Esophagus muscularis mucosa (tissue), 4 donors: ENCODE results near the gene DIO2. TPM values are rescaled to one million over a fixed set of nuclear protein-coding genes. Genes with fewer than 3 reads are reported as not detected.

Experiments used
- DNase-seq: peaks from one replicate; pipeline ENCODE4 v3.0.0-alpha.2; 2017; ENCODE audit errors: extremely low spot score
- H3K27ac ChIP-seq, 4 donors: fragments of 200-600 bp; sonication (generic); replicated peaks in 1 of 4; 1 replicate in 3 of 4; 2 replicates in 1 of 4; pipeline ENCODE4 v1.5.1; 2016 to 2019; ENCODE audit warnings: mild to moderate bottlenecking in 1 of 4
- H3K27me3 ChIP-seq, 4 donors: fragments of 200-600 bp; sonication (generic); one replicate each; pipeline versions ENCODE4 v1.5.1 to v1.6.0; 2016 to 2019
- H3K36me3 ChIP-seq, 4 donors: fragments of 200-600 bp; sonication (generic); one replicate each; pipeline ENCODE4 v1.5.1; 2016 to 2019
- H3K4me1 ChIP-seq, 4 donors: fragments of 200-600 bp; sonication (generic); one replicate each; pipeline ENCODE4 v1.5.1; 2016 to 2019
- H3K4me3 ChIP-seq, 4 donors: fragments of 200-600 bp; sonication (generic); 1 replicate in 2 of 4; 2 replicates in 2 of 4; pipeline ENCODE4 v1.5.1; 2016 to 2019; ENCODE audit warnings: mild to moderate bottlenecking in 4 of 4, moderate library complexity in 1 of 4
- H3K9me3 ChIP-seq, 4 donors: fragments of 200-600 bp; sonication (generic); 1 replicate in 3 of 4; 2 replicates in 1 of 4; pipeline ENCODE4 v1.5.1; 2016 to 2019
- CTCF ChIP-seq, 3 experiments: fragments of 200-600 bp in 2 of 3; fragments of 450-650 bp in 1 of 3; sonication (generic) in 2 of 3; IDR thresholded peaks; one replicate each; pipeline ENCODE4 v1.5.1; 2017 to 2019; ENCODE audit warnings: antibody characterized with exemption in 3 of 3, mild to moderate bottlenecking in 2 of 3, moderate library complexity in 1 of 3
- EP300 ChIP-seq: sonication (generic); formaldehyde crosslinking; IDR thresholded peaks from one replicate; pipeline ENCODE4 v1.6.1; 2017; ENCODE audit warnings: antibody characterized with exemption
- POLR2A ChIP-seq: fragments of 450-650 bp; IDR thresholded peaks from one replicate; pipeline ENCODE4 v1.6.1; 2017; ENCODE audit warnings: antibody characterized with exemption, moderate library complexity, mild to moderate bottlenecking, low read depth
- POLR2AphosphoS5 ChIP-seq, 2 donors: sonication (generic); formaldehyde crosslinking; IDR thresholded peaks; one replicate each; pipeline ENCODE4 v1.6.1; 2017; ENCODE audit warnings: antibody characterized with exemption in 2 of 2
- WGBS: methylation state at CpG from one replicate; pipeline ENCODE4 v1.1.5; 2018; 5-methylcytosine and 5-hydroxymethylcytosine counted together
- intact Hi-C: fragments of 100-400 bp; cut with DNase I; formaldehyde crosslinking; loops from one replicate; pipeline ENCODE4 v1.15.1; 2023
- total RNA-seq, 4 donors: library from RNA; depleted of rRNA; stranded (reverse); fragments of >200 nt; gene quantifications; one replicate each; pipeline versions ENCODE4 v1.1.0 to v1.2.1, GENCODE V29; 2016

Gene DIO2
- total RNA-seq, 4 donors from 2014 or later, result 11.6 to 31.5 (median 23.0) TPM

DNA sequence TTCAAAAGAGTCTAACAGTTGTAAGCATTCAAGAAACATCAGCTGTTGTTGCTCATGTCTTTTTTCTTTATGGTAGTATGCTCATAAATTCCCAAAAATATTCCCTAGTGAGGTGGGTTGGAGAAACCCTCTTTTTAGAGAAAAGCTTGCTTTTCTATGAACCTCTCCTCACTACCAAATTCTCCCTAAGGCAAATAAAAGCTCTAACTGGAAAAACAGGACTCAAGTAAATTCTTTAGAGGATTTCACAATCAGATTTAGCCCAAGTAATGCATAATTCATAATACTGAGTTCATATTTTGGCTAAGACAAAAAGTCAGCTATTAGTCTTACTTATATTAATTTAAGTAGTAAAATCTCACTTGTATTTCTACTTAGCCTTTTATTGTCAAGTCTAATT, 59.1 kb downstream of the DIO2 start:
- TF ChIP-seq EP300 (no peak), POLR2A (no peak)
- no peaks in the 10 kb centered on the region for H3K36me3 ChIP-seq
- no peaks in the 10 kb centered on the region for H3K27me3 ChIP-seq
- intact Hi-C loops, result no loop called here
- no peaks in the 10 kb centered on the region for H3K9me3 ChIP-seq
- no peak for DNase-seq
- no peak overlapping the region for H3K27ac ChIP-seq
- H3K4me3 ChIP-seq, result no peak overlapping the region
- H3K4me1 ChIP-seq, result no peaks in the 10 kb centered on the region

DNA sequence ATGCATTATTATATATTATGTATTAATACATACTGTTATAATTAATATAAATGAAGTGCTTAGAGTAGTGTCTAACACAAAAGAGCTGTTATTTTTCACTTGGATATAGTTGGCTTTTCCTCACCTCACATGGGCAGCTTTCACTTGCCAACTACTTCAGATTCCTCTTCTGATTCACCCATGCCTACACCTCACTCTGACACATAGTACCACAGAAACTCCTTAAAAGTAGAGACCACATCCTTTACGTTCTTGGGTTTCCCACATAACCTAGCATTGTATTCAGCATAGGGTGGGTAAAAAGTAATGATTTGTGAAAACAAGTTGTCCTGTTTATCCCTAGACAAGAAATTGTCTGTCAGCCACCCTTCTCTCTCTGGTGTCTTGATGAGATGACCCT, 61.0 kb downstream of the DIO2 start:
- no peaks in the 10 kb centered on the region for H3K36me3 ChIP-seq
- WGBS, result 81% methylated on average over 1 of the region's 1 CpG
- H3K9me3 ChIP-seq, result no peaks in the 10 kb centered on the region
- intact Hi-C loops, result no loop called here
- DNase-seq, result no peak
- no peak overlapping the region for H3K27ac ChIP-seq
- no peaks in the 10 kb centered on the region for H3K4me1 ChIP-seq
- no peak overlapping the region for H3K4me3 ChIP-seq
- no peak for TF ChIP-seq EP300
- no peak for TF ChIP-seq POLR2A
- TF ChIP-seq CTCF (IDR thresholded peaks at IDR 0.05), result no peak
- TF ChIP-seq POLR2AphosphoS5 (IDR thresholded peaks at IDR 0.05), result no peak
- H3K27me3 ChIP-seq, result no peaks in the 10 kb centered on the region
